GM10266 (cell line): Measurements from ENCODE around the gene ORC5.

Experiments
- DNase-seq: peaks from one replicate; pipeline ENCODE4 v3.0.0; 2012; ENCODE audit errors: extremely low spot score
- CTCF ChIP-seq: IDR thresholded peaks from 2 replicates; pipeline ENCODE4 v1.5.1; 2012; ENCODE audit warnings: mild to moderate bottlenecking, low read depth; ENCODE audit not compliant: control insufficient read depth, insufficient read depth; ENCODE audit errors: missing control alignments

ORC5 gene

GRCh38 chr7:104133238-104133637, 74.6 kb downstream of the ORC5 start:
- no peak for DNase-seq
- no peak for TF ChIP-seq CTCF

GRCh38 chr7:104130726-104131125, 77.1 kb downstream of the ORC5 start:
- no peak for TF ChIP-seq CTCF
- DNase-seq, result no peak

GRCh38 chr7:104127204-104127603, 80.6 kb downstream of the ORC5 start:
- no peak for DNase-seq
- no peak for TF ChIP-seq CTCF

GRCh38 chr7:104126411-104126841, 81.4 kb downstream of the ORC5 start:
- no peak for TF ChIP-seq CTCF
- no peak for DNase-seq

- no peak for TF ChIP-seq CTCF
- DNase-seq, result no peak
Observed at GRCh38 chr7:104124893-104125477, 82.8 kb downstream of the ORC5 start.

GRCh38 chr7:104124469-104124868, 83.3 kb downstream of the ORC5 start:
- no peak for DNase-seq
- TF ChIP-seq CTCF, result no peak

- DNase-seq, result no peak
- no peak for TF ChIP-seq CTCF
Observed at GRCh38 chr7:104123786-104124185, 84.0 kb downstream of the ORC5 start.
